MG63 (cell line): ENCODE measurements around the gene CIAO2B. TPM values are rescaled to one million over a fixed set of nuclear protein-coding genes. Genes with fewer than 3 reads are reported as not detected.

Experiments used
- DNase-seq: peaks from one replicate; pipeline ENCODE4 v3.0.0-alpha.2; 2020
- H3K27me3 ChIP-seq: fragments of 250-450 bp; sonication (Bioruptor Pico); 2 replicates; pipeline ENCODE4 v1.5.1; 2020; ENCODE audit warnings: mild to moderate bottlenecking, moderate library complexity
- H3K36me3 ChIP-seq: fragments of 250-450 bp; sonication (Bioruptor Pico); 2 replicates; pipeline ENCODE4 v1.5.1; 2020; ENCODE audit warnings: mild to moderate bottlenecking, moderate library complexity
- H3K4me3 ChIP-seq: fragments of 250-450 bp; sonication (Bioruptor Pico); 2 replicates; pipeline ENCODE4 v1.5.1; 2020; ENCODE audit warnings: mild to moderate bottlenecking, moderate library complexity
- H3K9me3 ChIP-seq: fragments of 250-450 bp; sonication (Bioruptor Pico); 2 replicates; pipeline ENCODE4 v1.5.1; 2020; ENCODE audit warnings: mild to moderate bottlenecking, moderate library complexity
- total RNA-seq: library from RNA; depleted of rRNA; stranded (reverse); fragments of >200 nt; shearing (Covaris generic); gene quantifications from 2 replicates; pipeline ENCODE4 v1.2.3, GENCODE V29; 2014; ENCODE audit warnings: low replicate concordance

CIAO2B gene
- total RNA-seq, 1 experiment from 2014 or later = 125 TPM

- H3K27me3 ChIP-seq = no peaks in the 10 kb centered on the region
- peak; percentile 48 for DNase-seq
- H3K4me3 ChIP-seq = no peak overlapping the region
- no peaks in the 10 kb centered on the region for H3K36me3 ChIP-seq
- no peaks in the 10 kb centered on the region for H3K9me3 ChIP-seq
Observed at GRCh38 chr16:66928702-66929388, 5.4 kb downstream of the CIAO2B start.

- Histone ChIP-seq H3K4me3 (no peak overlapping the region), H3K27me3 (no peaks in the 10 kb centered on the region), H3K36me3 (no peaks in the 10 kb centered on the region), H3K9me3 (no peaks in the 10 kb centered on the region)
- peak; percentile 70 for DNase-seq
Observed at GRCh38 chr16:66927918-66928649, 6.1 kb downstream of the CIAO2B start.

- H3K4me3 ChIP-seq = no peak overlapping the region
- no peaks in the 10 kb centered on the region for H3K36me3 ChIP-seq
- H3K27me3 ChIP-seq = no peaks in the 10 kb centered on the region
- H3K9me3 ChIP-seq = no peaks in the 10 kb centered on the region
- DNase-seq = peak; percentile 93
Observed at GRCh38 chr16:66926961-66927436, 7.2 kb downstream of the CIAO2B start.

GRCh38 chr16:66926171-66926947 lies 7.8 kb downstream of the CIAO2B start:
- no peaks in the 10 kb centered on the region for H3K27me3 ChIP-seq
- H3K4me3 ChIP-seq = no peak overlapping the region
- DNase-seq = peak; percentile 72
- no peaks in the 10 kb centered on the region for H3K9me3 ChIP-seq
- no peaks in the 10 kb centered on the region for H3K36me3 ChIP-seq

- H3K27me3 ChIP-seq = no peaks in the 10 kb centered on the region
- no peaks in the 10 kb centered on the region for H3K9me3 ChIP-seq
- H3K36me3 ChIP-seq = no peaks in the 10 kb centered on the region
- H3K4me3 ChIP-seq = peak within 1 kb of the TSS; percentile 38
- peak; percentile 56 for DNase-seq
Observed at GRCh38 chr16:66925322-66925840, 8.8 kb downstream of the CIAO2B start, which contains the start of gene RRAD. Gene RRAD, minus strand, starts transcription at chr16:66925535. Its CDS starts 356 bp downstream, at chr16:66925179.

- Histone ChIP-seq H3K9me3 (no peaks in the 10 kb centered on the region), H3K36me3 (no peaks in the 10 kb centered on the region), H3K4me3 (peak overlapping the region; percentile 38), H3K27me3 (no peaks in the 10 kb centered on the region)
- DNase-seq = peak; percentile 33
Observed at GRCh38 chr16:66924527-66925321, 9.5 kb downstream of the CIAO2B start.

- Histone ChIP-seq H3K36me3 (no peaks in the 10 kb centered on the region), H3K27me3 (no peaks in the 10 kb centered on the region), H3K4me3 (no peak overlapping the region), H3K9me3 (no peaks in the 10 kb centered on the region)
- DNase-seq = no peak
Observed at GRCh38 chr16:66923866-66924265, 10.3 kb downstream of the CIAO2B start.

GRCh38 chr16:66923247-66923731 lies 10.9 kb downstream of the CIAO2B start:
- H3K36me3 ChIP-seq = no peaks in the 10 kb centered on the region
- H3K9me3 ChIP-seq = no peaks in the 10 kb centered on the region
- no peak overlapping the region for H3K4me3 ChIP-seq
- no peaks in the 10 kb centered on the region for H3K27me3 ChIP-seq
- DNase-seq = no peak

- no peaks in the 10 kb centered on the region for H3K27me3 ChIP-seq
- DNase-seq = no peak
- H3K36me3 ChIP-seq = no peaks in the 10 kb centered on the region
- no peak overlapping the region for H3K4me3 ChIP-seq
- H3K9me3 ChIP-seq = no peaks in the 10 kb centered on the region
Observed at GRCh38 chr16:66921729-66922450, 12.3 kb downstream of the CIAO2B start.

- H3K9me3 ChIP-seq = no peaks in the 10 kb centered on the region
- no peak overlapping the region for H3K4me3 ChIP-seq
- no peak for DNase-seq
Observed at GRCh38 chr16:66920924-66921680, 13.1 kb downstream of the CIAO2B start.

GRCh38 chr16:66920299-66920590 lies 14.0 kb downstream of the CIAO2B start:
- Histone ChIP-seq H3K36me3 (no peaks in the 10 kb centered on the region), H3K9me3 (no peaks in the 10 kb centered on the region), H3K4me3 (no peak overlapping the region), H3K27me3 (no peaks in the 10 kb centered on the region)
- no peak for DNase-seq

More at GRCh38 chr16:66920924-66921680, 13.1 kb downstream of the CIAO2B start:
- H3K27me3 ChIP-seq = no peaks in the 10 kb centered on the region
- no peaks in the 10 kb centered on the region for H3K36me3 ChIP-seq

GRCh38 chr16:66919569-66920298 lies 14.5 kb downstream of the CIAO2B start:
- no peak for DNase-seq
- Histone ChIP-seq H3K27me3 (no peaks in the 10 kb centered on the region), H3K9me3 (no peaks in the 10 kb centered on the region), H3K4me3 (no peak overlapping the region), H3K36me3 (no peaks in the 10 kb centered on the region)

GRCh38 chr16:66918803-66919568 lies 15.2 kb downstream of the CIAO2B start, which contains the start of gene CDH16:
Gene CDH16, minus strand, starts transcription at chr16:66918885. Its CDS starts 820 bp downstream, at chr16:66918065.
- H3K9me3 ChIP-seq = no peaks in the 10 kb centered on the region
- no peak for DNase-seq
- no peaks in the 10 kb centered on the region for H3K36me3 ChIP-seq
- no peaks in the 10 kb centered on the region for H3K27me3 ChIP-seq
- no peak within 1 kb of the TSS for H3K4me3 ChIP-seq

GRCh38 chr16:66918355-66918754 lies 15.8 kb downstream of the CIAO2B start:
- H3K36me3 ChIP-seq = no peaks in the 10 kb centered on the region
- H3K4me3 ChIP-seq = no peak overlapping the region
- no peaks in the 10 kb centered on the region for H3K9me3 ChIP-seq
- no peak for DNase-seq
- no peaks in the 10 kb centered on the region for H3K27me3 ChIP-seq
